GM19372 (cell line): ENCODE results near the gene KIAA1671.

ENCODE experiments used
- ATAC-seq: cut with Tn5 transposase; IDR thresholded peaks from one replicate; pipeline ENCODE4 v1.9.1; 2021; ENCODE audit warnings: mild to moderate bottlenecking, low read depth, moderate library complexity; ENCODE audit not compliant: unreplicated experiment

The KIAA1671 gene

GRCh38 chr22:25084405-25085107 lies 132.0 kb downstream of the KIAA1671 start:
- no peak for ATAC-seq

DNA sequence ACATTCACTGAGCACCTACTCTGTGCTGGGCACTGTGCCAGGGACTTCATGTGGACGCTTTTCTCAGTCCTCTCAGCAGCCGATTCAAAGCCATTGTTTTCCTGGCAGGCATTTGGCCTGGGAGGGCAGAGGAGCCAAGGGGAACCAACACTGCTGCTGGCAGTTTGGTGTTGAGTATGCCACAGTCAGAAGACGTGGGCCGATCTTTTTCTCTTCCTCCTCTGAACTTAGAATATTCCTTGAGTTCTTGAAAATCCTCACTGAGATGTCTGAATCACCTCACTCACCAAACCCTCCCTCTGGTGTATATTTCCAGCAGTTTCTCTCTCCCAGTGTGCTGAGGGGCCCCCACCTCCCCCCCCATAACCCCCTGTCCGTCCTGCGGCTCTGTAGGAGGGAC lies 132.6 kb downstream of the KIAA1671 start:
- ATAC-seq: no peak

- peak; percentile 76 for ATAC-seq
Observed at GRCh38 chr22:25085930-25086901, 133.7 kb downstream of the KIAA1671 start.

- ATAC-seq: no peak
Observed at GRCh38 chr22:25086902-25087282, 134.4 kb downstream of the KIAA1671 start.

DNA sequence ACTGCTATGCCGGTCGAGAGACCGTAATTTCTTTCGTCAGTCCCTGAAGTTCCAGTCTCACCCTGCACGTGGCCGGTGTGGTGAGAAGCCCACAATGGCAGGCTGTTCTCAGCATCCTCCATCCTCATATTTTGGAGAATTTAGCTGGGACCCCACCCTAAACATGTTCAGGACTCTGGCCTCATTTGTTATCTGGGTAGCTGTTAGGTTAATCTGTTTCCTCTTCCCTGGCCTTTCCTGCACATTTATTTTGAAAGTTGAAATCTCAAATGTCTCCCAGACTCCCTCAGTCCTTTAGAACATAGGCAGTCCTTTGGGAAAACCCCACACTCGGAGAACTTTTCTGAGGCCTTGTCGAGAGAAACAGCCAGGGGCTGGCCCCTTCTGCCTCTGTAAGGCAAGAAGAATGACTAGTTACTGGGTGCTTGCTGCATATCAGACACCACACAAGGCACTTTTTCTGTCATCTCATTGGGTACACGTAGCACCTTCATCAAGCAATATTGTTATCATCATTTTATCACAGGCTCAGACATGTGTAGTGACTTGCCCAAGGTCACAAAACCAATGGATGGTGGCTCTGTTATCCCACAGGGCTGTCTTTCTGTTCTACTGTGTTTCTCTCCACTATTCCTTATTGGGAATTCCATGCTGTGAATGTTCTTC lies 137.8 kb downstream of the KIAA1671 start:
- no peak for ATAC-seq

DNA sequence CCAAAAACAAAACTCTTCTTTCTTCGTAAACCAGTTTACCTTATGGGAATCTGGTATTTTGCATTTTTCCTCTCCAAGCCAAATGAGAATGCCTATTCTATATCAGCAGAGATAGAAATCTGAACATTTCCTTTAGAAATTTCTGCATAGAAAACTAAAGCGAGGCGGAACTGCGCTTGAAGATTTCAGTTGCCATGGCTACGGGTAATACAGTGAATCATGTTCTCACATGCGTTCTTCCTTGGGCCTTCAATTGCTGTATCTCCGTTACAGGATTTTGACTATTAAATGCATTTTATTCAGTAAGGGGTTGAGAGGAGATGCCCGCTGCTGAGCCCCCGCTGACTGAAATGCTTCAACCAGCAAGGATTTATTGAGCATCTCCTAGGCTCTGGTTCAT lies 138.9 kb downstream of the KIAA1671 start:
- ATAC-seq: no peak

DNA sequence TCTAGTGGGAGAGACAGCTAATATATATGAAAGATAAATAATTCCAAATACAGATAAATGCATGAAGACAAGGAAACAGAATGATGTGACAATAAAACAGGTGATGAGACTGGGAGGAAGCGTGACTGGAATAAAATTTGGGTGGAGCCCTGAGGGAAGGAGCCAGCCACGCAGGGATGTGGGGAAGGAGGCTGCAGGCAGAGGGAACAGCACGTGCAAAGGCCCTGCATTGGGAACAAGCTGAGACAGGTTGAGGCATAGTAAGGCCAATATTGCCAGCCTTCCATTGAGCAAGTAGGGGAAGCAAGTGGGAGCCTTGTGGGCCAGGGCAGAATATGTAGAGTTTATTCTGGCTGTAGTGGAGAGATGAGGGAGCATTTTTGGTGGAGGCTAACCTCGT lies 139.6 kb downstream of the KIAA1671 start:
- no peak for ATAC-seq

GRCh38 chr22:25094579-25094978 lies 142.1 kb downstream of the KIAA1671 start:
- ATAC-seq: no peak

GRCh38 chr22:25095869-25096268 lies 143.4 kb downstream of the KIAA1671 start:
- ATAC-seq: no peak

DNA sequence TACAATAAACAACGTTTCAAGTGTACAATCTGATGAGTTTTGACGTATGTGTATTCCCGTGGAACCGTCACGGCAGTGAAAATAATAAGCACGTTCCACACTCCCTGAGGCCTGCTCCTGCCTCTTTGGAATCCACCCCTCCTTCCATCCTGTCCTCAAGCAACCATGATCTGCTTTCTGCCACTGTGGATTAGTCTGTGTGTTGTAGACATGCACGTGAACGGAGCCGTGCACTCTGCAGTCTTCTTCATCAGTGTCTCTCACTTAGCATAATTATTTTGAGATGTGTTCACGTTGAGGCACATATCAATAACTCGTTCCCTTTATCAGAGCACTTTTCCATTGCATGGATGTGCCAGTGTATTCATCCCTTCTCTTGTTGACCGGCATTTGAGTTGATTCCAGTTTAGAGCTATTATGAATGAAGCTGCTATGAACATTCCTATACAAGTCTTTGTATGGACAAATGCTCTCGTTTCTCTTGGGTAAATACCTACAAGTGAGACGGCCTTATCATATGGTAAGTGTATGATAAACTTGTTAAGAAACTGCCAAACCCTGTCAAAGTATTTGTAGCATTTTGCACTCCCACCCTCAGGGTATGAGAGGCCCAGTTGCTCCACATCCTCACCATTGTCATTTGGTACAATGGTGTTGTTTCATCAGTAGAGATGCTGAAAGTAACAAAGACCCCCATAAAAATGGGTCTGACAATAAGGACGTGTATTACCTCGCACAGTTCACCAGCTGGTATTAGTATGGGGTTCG lies 144.3 kb downstream of the KIAA1671 start:
- no peak for ATAC-seq

GRCh38 chr22:25098445-25099081 lies 146.0 kb downstream of the KIAA1671 start:
- ATAC-seq: no peak

DNA sequence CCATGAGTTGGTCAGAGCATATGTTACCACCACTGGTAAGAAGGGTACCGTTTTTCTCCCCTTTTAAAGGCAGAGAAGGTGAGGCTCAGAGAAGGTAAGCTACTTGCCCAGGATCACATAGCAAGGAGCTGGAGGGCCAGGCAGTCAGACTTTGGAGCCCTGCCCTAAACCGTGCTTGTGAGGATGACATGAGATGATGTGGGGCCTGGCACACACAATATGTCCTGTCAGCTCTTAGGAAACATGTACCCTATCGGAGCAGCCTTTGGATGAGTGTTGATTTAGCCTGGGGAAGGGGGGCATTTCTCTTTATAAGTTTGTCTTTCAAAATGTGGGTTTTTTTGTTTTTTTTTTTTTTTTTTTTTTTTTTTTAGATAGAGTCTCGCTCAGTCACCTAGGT lies 146.7 kb downstream of the KIAA1671 start:
- no peak for ATAC-seq

DNA sequence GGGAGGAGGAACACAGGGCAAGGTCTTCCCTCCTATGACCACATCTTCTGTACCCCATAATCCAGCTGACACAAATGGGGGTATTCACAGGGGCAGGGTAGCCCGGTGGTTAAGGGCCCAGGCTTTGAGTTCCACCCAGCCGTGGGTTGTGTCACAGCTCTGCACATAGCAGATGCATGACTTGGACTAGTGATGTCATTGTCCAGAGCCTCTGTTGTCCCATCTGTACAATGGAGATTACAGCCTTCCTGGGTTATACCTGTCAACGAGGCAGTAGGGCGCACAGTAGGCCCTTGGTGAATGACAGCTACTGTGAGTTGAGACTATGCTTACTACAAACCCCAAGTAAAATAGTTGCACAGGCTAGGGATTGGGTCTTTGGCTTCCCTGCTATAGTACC lies 147.9 kb downstream of the KIAA1671 start:
- ATAC-seq: no peak

DNA sequence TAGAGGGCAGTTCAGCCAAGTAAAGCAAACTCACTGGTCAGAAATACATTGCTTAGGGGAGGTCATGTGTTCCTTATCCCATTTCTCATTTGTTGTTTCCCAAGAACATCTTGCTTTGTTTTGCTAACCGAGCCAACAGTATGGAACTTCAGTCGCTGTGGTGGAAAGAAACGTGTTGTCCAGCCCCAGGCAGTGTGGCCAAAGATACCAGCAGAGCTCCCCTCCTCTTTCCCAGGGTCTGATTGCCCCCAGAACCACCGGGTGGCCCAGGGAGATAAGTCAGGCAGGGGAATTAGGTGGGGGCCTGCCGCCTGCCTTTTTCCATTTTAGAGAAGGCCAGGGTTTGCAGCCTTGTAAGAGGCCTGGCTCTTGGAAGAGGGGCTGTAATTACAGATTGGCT lies 148.4 kb downstream of the KIAA1671 start:
- no peak for ATAC-seq

DNA sequence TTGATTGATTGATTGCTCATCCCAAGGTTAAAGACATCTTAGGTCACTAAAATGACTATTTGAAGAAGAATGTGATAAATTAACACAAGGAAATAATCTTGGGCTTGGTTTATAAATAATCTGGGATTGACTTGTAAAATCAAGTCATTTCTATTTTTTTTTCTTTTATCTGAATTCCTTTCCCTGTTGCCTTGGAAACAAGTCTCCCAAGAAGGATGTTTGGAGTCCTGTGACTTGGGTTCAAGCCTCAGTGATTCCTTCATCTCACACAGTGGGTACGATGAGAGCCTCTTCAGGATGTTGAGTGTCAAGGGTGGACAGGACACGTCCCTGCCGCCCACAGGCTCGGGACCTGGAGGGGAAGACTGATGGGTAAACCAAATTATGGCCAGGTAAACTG lies 149.0 kb downstream of the KIAA1671 start:
- no peak for ATAC-seq

GRCh38 chr22:25101986-25102385 lies 149.5 kb downstream of the KIAA1671 start:
- no peak for ATAC-seq

GRCh38 chr22:25102722-25103121 lies 150.2 kb downstream of the KIAA1671 start:
- no peak for ATAC-seq

DNA sequence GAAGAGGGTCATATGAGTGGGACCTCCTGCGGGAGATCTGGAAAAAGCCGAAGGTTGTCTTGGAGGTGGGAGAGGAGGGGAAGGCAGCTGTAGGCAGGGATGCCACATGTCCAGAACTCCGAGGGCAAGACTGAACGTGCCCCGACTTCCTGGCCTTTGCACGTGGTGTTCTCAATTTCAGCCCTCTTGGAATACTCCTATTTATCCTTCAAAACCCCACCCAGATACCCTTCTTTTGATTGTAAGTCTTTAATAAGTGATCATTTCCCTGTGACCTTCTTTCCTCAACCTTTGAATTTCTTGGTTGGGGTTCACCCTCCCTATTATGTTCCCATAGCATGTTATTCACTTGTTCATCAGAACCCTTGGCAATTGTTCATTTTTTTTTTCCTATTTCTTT lies 151.9 kb downstream of the KIAA1671 start:
- ATAC-seq: no peak

- no peak for ATAC-seq
Observed at GRCh38 chr22:25105817-25106650, 153.5 kb downstream of the KIAA1671 start.
